SK-N-SH (cell line): ENCODE data around the gene NDUFS7. TPM values are rescaled to one million over a fixed set of nuclear protein-coding genes. Genes with fewer than 3 reads are reported as not detected.

Experiments
- CTCF ChIA-PET: fragments of 300-600, 350-600 bp; formaldehyde crosslinking; extraction: SDS; loops from one replicate; lab custom pipeline; 2021; lab: Yijun Ruan, JAX
- POLR2A ChIA-PET: fragments of 350-600 bp; sonication (Branson Sonifier 250); formaldehyde crosslinking; extraction: SDS; loops from one replicate; lab custom pipeline; 2020; ENCODE audit warnings: antibody characterized with exemption, inconsistent platforms; lab: Yijun Ruan, JAX
- DNase-seq: peaks from one replicate; pipeline ENCODE4 v3.0.0; 2012
- H2AFZ ChIP-seq: fragments of 200-600 bp; sonication (generic); 2 replicates; pipeline ENCODE4 v1.8.1; 2016; ENCODE audit warnings: antibody characterized with exemption, mild to moderate bottlenecking, low read depth
- H3F3A ChIP-seq: fragments of 200-600 bp; sonication (generic); replicated peaks from 2 replicates; pipeline ENCODE3; 2016; ENCODE audit warnings: antibody characterized with exemption, mild to moderate bottlenecking; ENCODE audit not compliant: insufficient read depth
- H3K27ac ChIP-seq, 2 experiments: fragments of 200-500 bp in 1 of 2; fragments of 200-600 bp in 1 of 2; sonication (Bioruptor generic) in 1 of 2; sonication (generic), shearing (Covaris generic) in 1 of 2; 2 replicates each; pipeline versions ENCODE4 v1.5.1 to v1.6.1; 2014 to 2016; ENCODE audit warnings: low read depth in 2 of 2, inconsistent platforms in 1 of 2, low read length in 1 of 2, mild to moderate bottlenecking in 1 of 2, mixed read lengths in 1 of 2
- H3K27me3 ChIP-seq: fragments of 200-600 bp; sonication (generic), shearing (Covaris generic); 2 replicates; pipeline ENCODE4 v1.6.1; 2016; ENCODE audit warnings: mixed run types; ENCODE audit not compliant: insufficient read depth
- H3K36me3 ChIP-seq, 2 experiments: fragments of 200-500 bp in 1 of 2; fragments of 200-600 bp in 1 of 2; sonication (Bioruptor generic) in 1 of 2; sonication (generic) in 1 of 2; replicated peaks in 1 of 2; 2 replicates each; pipeline versions ENCODE3 to v1.5.1; 2014 to 2016; ENCODE audit warnings: low read length in 1 of 2, mild to moderate bottlenecking in 1 of 2; ENCODE audit not compliant: insufficient read depth in 2 of 2, control insufficient read depth in 1 of 2
- H3K4me1 ChIP-seq, 2 experiments: fragments of 200-500 bp in 1 of 2; fragments of 200-600 bp in 1 of 2; sonication (Bioruptor generic) in 1 of 2; sonication (generic), shearing (Covaris generic) in 1 of 2; 2 replicates each; pipeline versions ENCODE4 v1.5.1 to v1.6.1; 2014 to 2016; ENCODE audit warnings: low read depth in 1 of 2, low read length in 1 of 2, mixed run types in 1 of 2; ENCODE audit not compliant: insufficient read depth in 2 of 2, control insufficient read depth in 1 of 2
- H3K4me2 ChIP-seq: fragments of 200-600 bp; sonication (generic), shearing (Covaris generic); 2 replicates; pipeline ENCODE4 v1.6.1; 2017; ENCODE audit warnings: mixed run types
- H3K4me3 ChIP-seq, 2 experiments: fragments of 200-500 bp in 1 of 2; fragments of 200-600 bp in 1 of 2; sonication (Bioruptor generic) in 1 of 2; sonication (generic), shearing (Covaris generic) in 1 of 2; 2 replicates each; pipeline versions ENCODE4 v1.5.1 to v1.8.1; 2014 to 2016; ENCODE audit warnings: low read depth in 2 of 2, inconsistent platforms in 1 of 2, low read length in 1 of 2, mild to moderate bottlenecking in 1 of 2, mixed read lengths in 1 of 2, moderate library complexity in 1 of 2
- H3K79me2 ChIP-seq: fragments of 200-600 bp; sonication (generic); 2 replicates; pipeline ENCODE4 v1.8.1; 2017; ENCODE audit warnings: mild to moderate bottlenecking; ENCODE audit not compliant: insufficient read depth
- H3K9ac ChIP-seq: fragments of 200-600 bp; sonication (generic); 2 replicates; pipeline ENCODE4 v1.6.1; 2017; ENCODE audit warnings: mixed run types
- H3K9me2 ChIP-seq: fragments of 200-600 bp; sonication (generic); 2 replicates; pipeline ENCODE4 v1.6.1; 2017; ENCODE audit warnings: mixed run types
- H3K9me3 ChIP-seq: fragments of 200-600 bp; sonication (generic); 2 replicates; pipeline ENCODE4 v1.6.1; 2017; ENCODE audit warnings: mixed run types, mild to moderate bottlenecking, moderate library complexity
- H4K20me1 ChIP-seq: fragments of 200-600 bp; sonication (generic); 2 replicates; pipeline ENCODE4 v1.6.1; 2017; ENCODE audit warnings: mild to moderate bottlenecking, mixed run types; ENCODE audit not compliant: insufficient read depth
- ELF1 ChIP-seq: IDR thresholded peaks from 2 replicates; pipeline ENCODE4 v1.4.0; 2012
- EP300 ChIP-seq, 2 experiments: IDR thresholded peaks; 2 replicates each; pipeline versions ENCODE4 v1.4.0 to v1.6.1; 2012; ENCODE audit warnings: borderline replicate concordance in 1 of 2, low read depth in 1 of 2, low read length in 1 of 2
- FOXJ3 ChIP-seq: sonication (generic); formaldehyde crosslinking; IDR thresholded peaks from 2 replicates; pipeline ENCODE4 v1.5.1; 2020; ENCODE audit warnings: mild to moderate bottlenecking, missing genetic modification reagents
- FOXM1 ChIP-seq: IDR thresholded peaks from 2 replicates; pipeline ENCODE4 v1.4.0; 2012; ENCODE audit warnings: low read depth, mild to moderate bottlenecking
- IRF3 ChIP-seq: fragments of 150-350 bp; IDR thresholded peaks from 2 replicates; pipeline ENCODE4 v1.6.1; 2016; ENCODE audit warnings: mild to moderate bottlenecking, low read depth, low read length
- MAX ChIP-seq: IDR thresholded peaks from 2 replicates; pipeline ENCODE4 v1.4.0; 2012; ENCODE audit warnings: low read depth
- MEF2A ChIP-seq: IDR thresholded peaks from 2 replicates; pipeline ENCODE4 v1.4.0; 2012; ENCODE audit warnings: low read depth, borderline replicate concordance
- POLR2AphosphoS5 ChIP-seq: IDR thresholded peaks from 2 replicates; pipeline ENCODE4 v1.6.1; 2012; ENCODE audit warnings: low read depth, low read length
- RAD21 ChIP-seq: IDR thresholded peaks from 2 replicates; pipeline ENCODE4 v1.6.1; 2012; ENCODE audit warnings: mild to moderate bottlenecking, low read length
- SMC3 ChIP-seq: IDR thresholded peaks from 2 replicates; pipeline ENCODE4 v1.6.1; 2012; ENCODE audit warnings: low read depth, low read length, improper control_type of control experiment
- TEAD4 ChIP-seq: IDR thresholded peaks from 2 replicates; pipeline ENCODE4 v1.4.0; 2012; ENCODE audit warnings: mild to moderate bottlenecking, borderline replicate concordance; ENCODE audit not compliant: insufficient read depth
- ZBTB33 ChIP-seq: IDR thresholded peaks from 2 replicates; pipeline ENCODE4 v1.4.0; 2012; ENCODE audit warnings: low read depth, borderline replicate concordance
- WGBS: methylation state at CpG from one replicate; pipeline ENCODE4 v1.1.6; 2017; ENCODE audit warnings: low lambda C conversion rate; 5-methylcytosine and 5-hydroxymethylcytosine counted together
- polyA plus RNA-seq, 3 experiments: library from polyadenylated mRNA; depleted of rRNA; stranded (reverse); fragments of >200 nt; gene quantifications; 2 replicates each; pipeline ENCODE4 v1.2.3, GENCODE V29; 2012

NDUFS7 gene
- polyA plus RNA-seq, 1 of the 3 experiments (the other 2 are of a cell fraction) = 66.4 TPM

GRCh38 chr19:1355568-1356507 lies 27.9 kb upstream of the NDUFS7 start (continued):
- no peak for TF ChIP-seq RAD21

- Histone ChIP-seq H3K4me3 (peak overlapping the region; percentile 65 to 79), H3K27ac (peak overlapping the region in 1 of 2 experiments; percentile 81; a peak in 1 of 4 replicates), H3K9me3 (no peaks in the 10 kb centered on the region), H3K36me3 (peaks cover 25 to 35% of the 10 kb centered on the region in 2 experiments)
- 50% methylated on average over 3 of the region's 3 CpGs for WGBS
- TF ChIP-seq ZBTB33 (no peak), FOXM1 (no peak), ELF1 (no peak), IRF3 (no peak), FOXJ3 (CRISPR knock-in tag) (no peak), MAX (no peak), TEAD4 (no peak), SMC3 (no peak), EP300 (IDR thresholded peaks at IDR 0.05; ENCODE audit: borderline replicate concordance in 1 of 2, low read depth in 1 of 2, low read length in 1 of 2) (no peak), MEF2A (no peak), POLR2AphosphoS5 (no peak)
- TF ChIP-seq, all 33 proteins: peak for 0
- Histone ChIP-seq H3K9me2 (no peaks in the 10 kb centered on the region), H4K20me1 (no peaks in the 10 kb centered on the region), H3K4me1 (peaks cover 15 to 37% of the 10 kb centered on the region in 2 experiments), H3F3A (peaks cover 33% of the 10 kb centered on the region), H2AFZ (no peak overlapping the region), H3K4me2 (peak overlapping the region; percentile 92), H3K79me2 (peaks cover 14% of the 10 kb centered on the region), H3K9ac (peak overlapping the region; percentile 62; the same call in 1 of the 2 replicates), H3K27me3 (no peaks in the 10 kb centered on the region)
- POLR2A ChIA-PET = no interaction called here
- CTCF ChIA-PET = interaction anchor here (0.9 to 2.5 kb wide), 3 partner anchors 14 to 90 kb away, joined by 3 to 15 read pairs (median 5); no protein-coding TSS in a partner anchor
- DNase-seq = no peak
Measured at GRCh38 chr19:1356508-1356865, 27.2 kb upstream of the NDUFS7 start.
